Suprapubic skin (tissue), 4 donors: Measurements from ENCODE around the gene RASL10A. TPM values are rescaled to one million over a fixed set of nuclear protein-coding genes. Genes with fewer than 3 reads are reported as not detected.
A peak's percentile ranks its signal among the peaks of the same experiment; 100 is the strongest.

Source experiments
- DNase-seq, 2 donors: peaks; one replicate each; pipeline ENCODE4 v3.0.0-alpha.2; 2019; ENCODE audit warnings: low spot score in 2 of 2
- H3K27ac ChIP-seq: fragments of 200-600 bp; sonication (generic); one replicate; pipeline ENCODE4 v1.5.1; 2019
- H3K27me3 ChIP-seq: fragments of 200-600 bp; sonication (generic); one replicate; pipeline ENCODE4 v1.5.1; 2019
- H3K36me3 ChIP-seq: fragments of 200-600 bp; sonication (generic); one replicate; pipeline ENCODE4 v1.5.1; 2019
- H3K4me1 ChIP-seq: fragments of 200-600 bp; sonication (generic); one replicate; pipeline ENCODE4 v1.5.1; 2019
- H3K4me3 ChIP-seq: fragments of 200-600 bp; sonication (generic); one replicate; pipeline ENCODE4 v1.5.1; 2019; ENCODE audit warnings: mild to moderate bottlenecking
- H3K9me3 ChIP-seq: fragments of 200-600 bp; sonication (generic); one replicate; pipeline ENCODE4 v1.5.1; 2019
- CTCF ChIP-seq, 2 donors: fragments of 200-600 bp in 1 of 2; fragments of 450-650 bp in 1 of 2; sonication (generic) in 1 of 2; IDR thresholded peaks; one replicate each; pipeline ENCODE4 v1.5.1; 2016 to 2019; ENCODE audit warnings: antibody characterized with exemption in 2 of 2, mild to moderate bottlenecking in 1 of 2, moderate library complexity in 1 of 2
- EP300 ChIP-seq: sonication (generic); formaldehyde crosslinking; IDR thresholded peaks from one replicate; pipeline ENCODE4 v1.6.1; 2017; ENCODE audit warnings: antibody characterized with exemption
- POLR2A ChIP-seq, 2 donors: fragments of 450-650 bp; IDR thresholded peaks; one replicate each; pipeline ENCODE4 v1.6.1; 2017; ENCODE audit warnings: antibody characterized with exemption in 2 of 2, mild to moderate bottlenecking in 2 of 2, moderate library complexity in 2 of 2
- POLR2AphosphoS5 ChIP-seq, 3 donors: sonication (generic); formaldehyde crosslinking; IDR thresholded peaks; one replicate each; pipeline ENCODE4 v1.6.1; 2017; ENCODE audit warnings: antibody characterized with exemption in 3 of 3
- WGBS: methylation state at CpG from one replicate; pipeline ENCODE4 v1.1.5; 2018; 5-methylcytosine and 5-hydroxymethylcytosine counted together
- total RNA-seq, 4 donors: library from RNA; depleted of rRNA; stranded (reverse); fragments of >200 nt; gene quantifications; one replicate each; pipeline ENCODE4 v1.1.0, GENCODE V29; 2016

Gene RASL10A
- total RNA-seq, 4 donors from 2014 or later, result 0.34 to 1.7 (median 0.95) TPM

GRCh38 chr22:29334148-29334547, 18.7 kb upstream of the RASL10A start:
- Histone ChIP-seq H3K4me3 (no peak overlapping the region), H3K36me3 (peaks cover 94% of the 10 kb centered on the region), H3K27ac (no peak overlapping the region), H3K4me1 (peaks cover 28% of the 10 kb centered on the region), H3K9me3 (no peaks in the 10 kb centered on the region), H3K27me3 (no peaks in the 10 kb centered on the region)
- no peak for TF ChIP-seq POLR2A (IDR thresholded peaks at IDR 0.05)
- no peak for TF ChIP-seq POLR2AphosphoS5 (IDR thresholded peaks at IDR 0.05)
- TF ChIP-seq CTCF (IDR thresholded peaks at IDR 0.05), result no peak
- no peak for TF ChIP-seq EP300
- 94% methylated on average over 6 of the region's 7 CpGs for WGBS
- DNase-seq, result peak in 1 of 2 donors; percentile 55

- DNase-seq, result peak in 1 of 2 donors; percentile 57
- Histone ChIP-seq H3K4me3 (no peak overlapping the region), H3K4me1 (peaks cover 17% of the 10 kb centered on the region), H3K27me3 (no peaks in the 10 kb centered on the region), H3K36me3 (peaks cover 96% of the 10 kb centered on the region), H3K27ac (no peak overlapping the region), H3K9me3 (no peaks in the 10 kb centered on the region)
- WGBS, result 84% methylated on average over 3 of the region's 8 CpGs
- no peak for TF ChIP-seq POLR2A (IDR thresholded peaks at IDR 0.05)
- no peak for TF ChIP-seq EP300
- no peak for TF ChIP-seq CTCF (IDR thresholded peaks at IDR 0.05)
- no peak for TF ChIP-seq POLR2AphosphoS5 (IDR thresholded peaks at IDR 0.05)
Observed at GRCh38 chr22:29332886-29333496, 17.5 kb upstream of the RASL10A start.

DNA sequence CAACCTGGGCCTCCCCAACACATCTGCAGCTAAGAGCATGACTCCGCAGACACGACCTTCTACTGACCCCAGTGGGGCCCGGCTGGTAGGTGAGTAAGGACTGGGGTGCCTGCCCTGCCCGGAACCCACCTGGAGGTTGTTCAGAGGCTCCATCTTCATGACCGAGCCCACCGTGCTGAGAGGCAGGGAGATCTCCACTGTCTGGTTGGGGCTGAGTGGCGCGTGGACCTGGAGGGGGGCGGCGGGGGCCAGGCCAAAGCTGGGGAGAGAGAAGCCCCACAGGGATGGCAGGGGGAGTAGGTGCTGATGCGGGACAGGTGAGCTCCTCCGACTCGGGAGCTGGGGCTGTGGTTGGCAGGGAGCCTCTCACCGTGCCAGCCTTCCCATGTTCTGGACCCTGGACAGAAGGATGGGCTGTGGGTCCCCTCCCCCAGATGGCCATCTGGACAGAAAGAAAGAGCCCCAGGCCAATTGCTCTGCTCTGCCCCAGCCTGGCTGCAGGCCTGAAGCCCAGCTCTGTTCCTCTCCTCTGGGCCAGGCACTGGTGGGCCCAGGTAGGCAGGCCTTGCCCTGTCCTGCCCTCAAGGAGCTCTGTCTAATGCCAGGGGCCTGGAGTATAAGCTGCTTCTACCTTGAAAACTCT, 16.3 kb upstream of the RASL10A start:
- no peaks in the 10 kb centered on the region for H3K9me3 ChIP-seq
- TF ChIP-seq POLR2A (IDR thresholded peaks at IDR 0.05) (no peak), CTCF (IDR thresholded peaks at IDR 0.05) (no peak), EP300 (no peak), POLR2AphosphoS5 (IDR thresholded peaks at IDR 0.05) (no peak)
- no peaks in the 10 kb centered on the region for H3K27me3 ChIP-seq
- H3K27ac ChIP-seq, result no peak overlapping the region
- H3K4me3 ChIP-seq, result no peak overlapping the region
- DNase-seq, result no peak
- 78% methylated on average over 10 of the region's 14 CpGs for WGBS
- H3K4me1 ChIP-seq, result peaks cover 7% of the 10 kb centered on the region
- peaks cover 94% of the 10 kb centered on the region for H3K36me3 ChIP-seq

DNA sequence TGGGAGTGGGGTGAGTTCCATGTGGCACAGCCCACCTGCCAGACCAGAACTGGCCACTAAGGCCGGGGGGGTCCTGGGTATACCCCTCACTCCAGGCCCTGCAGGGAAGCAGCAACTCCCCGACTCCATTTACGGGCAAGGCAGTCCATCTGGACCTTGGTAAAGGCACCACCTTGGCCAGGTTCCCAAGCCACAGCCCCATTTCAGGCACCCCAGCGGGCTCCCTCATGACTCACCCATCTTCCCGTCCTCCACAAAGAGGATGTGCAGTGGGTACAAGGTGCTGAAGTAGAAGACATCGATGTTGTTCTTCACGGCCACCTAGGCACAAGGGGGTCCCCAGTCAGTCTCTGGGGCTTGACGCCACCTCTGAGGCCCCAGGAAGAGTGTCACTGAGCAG, 15.7 kb upstream of the RASL10A start:
- H3K27ac ChIP-seq, result no peak overlapping the region

More for the DNA sequence above, 15.7 kb upstream of the RASL10A start:
- H3K9me3 ChIP-seq, result no peaks in the 10 kb centered on the region
- peaks cover 89% of the 10 kb centered on the region for H3K36me3 ChIP-seq
- H3K27me3 ChIP-seq, result no peaks in the 10 kb centered on the region
- TF ChIP-seq EP300 (no peak), POLR2AphosphoS5 (IDR thresholded peaks at IDR 0.05) (no peak), CTCF (IDR thresholded peaks at IDR 0.05) (no peak)
- no peak for DNase-seq
- no peak overlapping the region for H3K4me3 ChIP-seq
- 90% methylated on average over 8 of the region's 8 CpGs for WGBS
- H3K4me1 ChIP-seq, result peaks cover 7% of the 10 kb centered on the region
